ENCODE measurements around the gene STON2. TPM values are rescaled to one million over a fixed set of nuclear protein-coding genes. Genes with fewer than 3 reads are reported as not detected.

The STON2 gene
- total and polyA plus RNA-seq, 7 donors: 4.8 to 147 (median 37.4) TPM

DNA sequence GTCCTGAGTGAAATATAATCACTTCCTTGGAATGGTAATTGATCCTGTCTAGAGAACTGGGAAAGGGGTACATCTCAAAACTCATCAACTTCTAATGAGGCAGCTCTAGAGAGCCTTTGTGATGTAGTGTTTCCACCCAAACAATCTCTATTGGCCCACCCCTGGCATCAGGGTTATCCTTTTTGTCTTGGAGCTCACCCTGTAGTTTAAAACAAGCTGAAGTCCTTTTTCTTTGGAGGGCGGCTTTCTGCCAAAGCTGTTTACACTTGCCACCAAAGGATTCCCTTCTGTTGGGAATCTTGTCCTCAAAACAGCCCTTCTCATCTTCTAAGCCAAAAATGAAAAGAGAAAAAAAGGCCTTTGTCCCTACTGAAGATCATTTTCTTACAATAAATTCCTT is 118.8 kb downstream of the STON2 start:
- DNase-seq (no peak), ATAC-seq (no peak)
- Histone ChIP-seq H3K9me3 (no peaks in the 10 kb centered on the region), H3K27ac (no peak overlapping the region), H3K4me1 (peaks cover 4% of the 10 kb centered on the region), H3K4me3 (no peak overlapping the region), H3K36me3 (ENCODE audit: insufficient read depth in 1 of 2, low read depth in 1 of 2) (peaks cover 0 to 21% of the 10 kb centered on the region in 2 donors), H3K27me3 (ENCODE audit: insufficient read depth in 3 of 3, low read length in 2 of 3) (no peaks in the 10 kb centered on the region)
- TF ChIP-seq, protein P1, sequence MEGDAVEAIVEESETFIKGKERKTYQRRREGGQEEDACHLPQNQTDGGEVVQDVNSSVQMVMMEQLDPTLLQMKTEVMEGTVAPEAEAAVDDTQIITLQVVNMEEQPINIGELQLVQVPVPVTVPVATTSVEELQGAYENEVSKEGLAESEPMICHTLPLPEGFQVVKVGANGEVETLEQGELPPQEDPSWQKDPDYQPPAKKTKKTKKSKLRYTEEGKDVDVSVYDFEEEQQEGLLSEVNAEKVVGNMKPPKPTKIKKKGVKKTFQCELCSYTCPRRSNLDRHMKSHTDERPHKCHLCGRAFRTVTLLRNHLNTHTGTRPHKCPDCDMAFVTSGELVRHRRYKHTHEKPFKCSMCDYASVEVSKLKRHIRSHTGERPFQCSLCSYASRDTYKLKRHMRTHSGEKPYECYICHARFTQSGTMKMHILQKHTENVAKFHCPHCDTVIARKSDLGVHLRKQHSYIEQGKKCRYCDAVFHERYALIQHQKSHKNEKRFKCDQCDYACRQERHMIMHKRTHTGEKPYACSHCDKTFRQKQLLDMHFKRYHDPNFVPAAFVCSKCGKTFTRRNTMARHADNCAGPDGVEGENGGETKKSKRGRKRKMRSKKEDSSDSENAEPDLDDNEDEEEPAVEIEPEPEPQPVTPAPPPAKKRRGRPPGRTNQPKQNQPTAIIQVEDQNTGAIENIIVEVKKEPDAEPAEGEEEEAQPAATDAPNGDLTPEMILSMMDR (IDR thresholded peaks at IDR 0.05): no peak
- WGBS, 3 donors: 78 to 89% (median 79%) methylated on average over 1 of the region's 1 CpG
- intact Hi-C loops (cut with DNase I): no loop called here

DNA sequence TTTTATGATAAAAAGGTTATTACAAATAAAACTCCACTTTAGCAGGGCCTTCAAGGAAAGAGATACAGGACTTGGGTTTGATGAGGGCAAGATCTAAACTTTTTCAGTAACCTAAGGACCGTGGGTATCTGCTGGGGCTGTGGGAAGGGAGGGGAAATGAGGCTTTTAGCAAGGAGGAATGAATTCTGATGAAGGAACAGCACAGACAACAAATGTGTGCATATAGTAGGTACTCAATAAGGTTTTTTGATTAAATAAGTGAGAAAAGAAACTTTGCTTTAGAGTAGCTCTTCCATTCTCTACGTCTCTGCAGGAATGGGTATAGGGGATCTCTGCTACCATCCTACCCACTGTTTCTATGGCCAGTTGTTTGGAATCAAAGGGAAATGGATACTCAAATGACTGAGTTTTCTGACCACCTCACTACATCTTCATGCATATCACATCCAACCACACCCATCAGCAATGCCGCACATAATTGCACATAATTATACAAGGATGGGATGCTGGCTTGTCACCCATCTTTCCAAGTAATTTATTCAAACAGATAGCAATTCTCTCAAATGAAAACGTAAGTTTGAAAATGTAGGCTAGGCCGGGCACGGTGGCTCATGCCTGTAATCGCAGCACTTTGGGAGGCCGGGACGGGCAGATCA is 119.9 kb downstream of the STON2 start:
- Histone ChIP-seq H3K4me3 (no peak overlapping the region), H3K4me1 (peaks cover 15% of the 10 kb centered on the region), H3K9me3 (no peaks in the 10 kb centered on the region), H3K27me3 (ENCODE audit: insufficient read depth in 3 of 3, low read length in 2 of 3) (no peaks in the 10 kb centered on the region), H3K36me3 (ENCODE audit: insufficient read depth in 1 of 2, low read depth in 1 of 2) (peaks cover 0 to 22% of the 10 kb centered on the region in 2 donors), H3K27ac (no peak overlapping the region)
- intact Hi-C loops (cut with DNase I): no loop called here
- DNase-seq: no peak
- WGBS, 3 donors: 90 to 96% (median 95%) methylated on average over 9 of the region's 9 CpGs
- TF ChIP-seq, protein P1 (IDR thresholded peaks at IDR 0.05): no peak
- ATAC-seq: no peak

DNA sequence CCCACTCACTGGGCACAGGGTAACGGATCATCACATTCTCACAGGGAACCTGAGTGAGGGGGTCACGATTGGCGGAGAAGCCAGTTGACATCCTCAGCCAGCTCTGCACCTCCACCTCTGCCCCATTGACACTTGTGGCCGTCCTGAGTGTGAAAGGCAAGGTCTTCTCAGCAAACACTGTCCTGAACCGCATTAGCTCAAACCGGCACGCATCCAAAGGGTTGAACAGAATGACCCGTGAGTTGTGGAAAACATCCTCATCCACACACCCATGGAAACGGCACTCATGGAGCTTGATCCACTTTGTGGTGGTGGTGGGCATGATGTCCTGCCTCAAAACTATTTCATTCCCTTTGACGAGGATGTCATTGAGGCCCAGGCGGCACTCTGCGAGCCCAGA is 123.0 kb downstream of the STON2 start:
- no peak for ATAC-seq
- peaks cover 40% of the 10 kb centered on the region for H3K4me1 ChIP-seq
- TF ChIP-seq, protein P1 (IDR thresholded peaks at IDR 0.05): no peak
- no peak overlapping the region for H3K27ac ChIP-seq
- WGBS, 3 donors: 89 to 97% (median 93%) methylated on average over 12 of the region's 12 CpGs
- no peaks in the 10 kb centered on the region for H3K27me3 ChIP-seq (ENCODE audit: insufficient read depth in 3 of 3, low read length in 2 of 3)
- H3K9me3 ChIP-seq: no peaks in the 10 kb centered on the region
- H3K36me3 ChIP-seq (ENCODE audit: insufficient read depth in 1 of 2, low read depth in 1 of 2): peaks cover 0 to 22% of the 10 kb centered on the region in 2 donors
- intact Hi-C loops (cut with DNase I): no loop called here
- H3K4me3 ChIP-seq: no peak overlapping the region
- no peak for DNase-seq

DNA sequence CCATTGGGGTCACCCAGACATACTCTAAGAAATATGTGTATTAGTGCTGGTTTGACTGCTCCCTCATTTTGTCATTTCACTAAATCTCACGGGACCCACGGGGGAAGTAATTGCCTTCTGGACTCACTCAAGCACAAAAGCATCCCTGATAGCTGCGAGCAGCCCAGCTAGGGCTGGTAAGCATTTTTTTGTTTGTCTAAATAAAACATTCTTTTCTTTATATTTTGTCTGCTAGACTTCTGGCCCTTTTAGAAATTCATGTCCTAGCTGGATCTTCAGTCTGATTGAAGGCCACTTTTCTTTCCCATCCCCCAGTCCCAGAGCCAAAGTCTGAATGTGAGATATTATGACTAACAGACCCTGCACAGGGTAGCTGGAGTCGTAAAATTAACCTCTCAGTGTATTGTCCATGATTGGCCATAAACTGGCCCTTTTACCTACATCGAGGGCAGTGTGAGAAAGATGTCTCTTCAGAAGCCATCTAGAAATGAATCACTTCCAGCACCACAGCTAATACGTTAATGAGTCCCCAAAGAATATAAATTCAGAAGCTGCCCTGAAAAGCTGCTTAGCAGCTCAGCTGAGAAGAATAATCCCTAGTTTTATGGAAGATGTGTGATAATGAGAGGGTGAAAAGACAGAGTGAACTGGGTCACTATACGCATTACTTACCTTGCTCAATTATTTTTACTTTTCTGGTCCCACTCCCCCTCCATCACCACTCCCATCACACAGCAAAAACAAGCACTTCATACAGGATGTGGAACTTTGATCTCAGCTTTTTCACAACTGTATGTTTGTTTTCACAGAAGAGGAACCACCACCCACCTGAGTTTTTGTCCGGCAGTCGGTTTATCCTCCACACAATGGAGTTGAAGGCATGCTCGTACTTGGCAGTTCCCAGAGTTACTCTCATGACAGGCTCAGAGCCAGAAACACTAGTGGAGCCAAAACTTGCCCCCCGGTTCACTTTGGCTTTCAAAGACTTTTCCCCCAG is 123.8 kb downstream of the STON2 start:
- ATAC-seq (no peak), DNase-seq (no peak)
- H3K27ac ChIP-seq: no peak overlapping the region
- peaks cover 0 to 22% of the 10 kb centered on the region in 2 donors for H3K36me3 ChIP-seq (ENCODE audit: insufficient read depth in 1 of 2, low read depth in 1 of 2)
- H3K9me3 ChIP-seq: no peaks in the 10 kb centered on the region
- WGBS, 3 donors: 53 to 74% (median 60%) methylated on average over 11 of the region's 11 CpGs
- TF ChIP-seq, protein P1 (IDR thresholded peaks at IDR 0.05): no peak
- intact Hi-C loops (cut with DNase I): no loop called here
- no peak overlapping the region for H3K4me3 ChIP-seq
- H3K4me1 ChIP-seq: peaks cover 41% of the 10 kb centered on the region
- no peaks in the 10 kb centered on the region for H3K27me3 ChIP-seq (ENCODE audit: insufficient read depth in 3 of 3, low read length in 2 of 3)
